PC-3 (cell line): ENCODE measurements around the gene CTRB1.
"Not testable (repeated sequence)": the region's sequence is repeated elsewhere in the genome, so short reads cannot be mapped to it uniquely, and the experiment has no call there.

Experiments used
- EZH2 ChIP-seq: fragments of 300-600 bp; sonication (generic); IDR thresholded peaks from one replicate; pipeline ENCODE4 v1.6.1; 2017; ENCODE audit warnings: antibody characterized with exemption, mild to moderate bottlenecking, low read length; ENCODE audit not compliant: unreplicated experiment
- EZH2phosphoT487 ChIP-seq: fragments of 300-600 bp; sonication (generic); IDR thresholded peaks from 2 replicates; pipeline ENCODE4 v1.6.1; 2018; ENCODE audit warnings: mild to moderate bottlenecking, antibody characterized with exemption, low read length, borderline replicate concordance
- TF ChIP-seq, protein P1 (sequence below): fragments of 300-600 bp; sonication (generic); conservative IDR thresholded peaks from 2 replicates; pipeline ENCODE4 v1.5.1; 2017; ENCODE audit warnings: antibody characterized with exemption, low read depth, mild to moderate bottlenecking, low read length

DNA sequence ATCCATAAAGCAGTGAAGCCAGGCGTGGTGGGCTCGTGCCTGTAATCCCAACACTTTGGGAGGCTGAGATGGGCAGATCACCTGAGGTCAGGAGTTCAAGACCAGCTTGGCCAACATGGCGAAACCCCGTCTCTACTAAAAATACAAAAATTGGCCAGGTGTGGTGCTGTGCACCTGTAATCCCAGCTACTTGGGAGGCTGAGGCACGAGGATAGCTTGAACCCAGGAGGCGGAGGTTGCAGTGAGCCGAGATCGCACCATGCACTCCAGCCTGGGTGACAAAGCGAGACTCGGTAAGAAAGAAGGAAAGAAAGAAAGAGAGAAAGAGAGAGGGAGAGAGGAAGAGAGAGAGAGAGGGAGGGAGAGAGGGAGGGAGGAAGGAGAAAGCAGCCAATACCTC lies 53.8 kb downstream of the CTRB1 start:
- TF ChIP-seq, protein P1, sequence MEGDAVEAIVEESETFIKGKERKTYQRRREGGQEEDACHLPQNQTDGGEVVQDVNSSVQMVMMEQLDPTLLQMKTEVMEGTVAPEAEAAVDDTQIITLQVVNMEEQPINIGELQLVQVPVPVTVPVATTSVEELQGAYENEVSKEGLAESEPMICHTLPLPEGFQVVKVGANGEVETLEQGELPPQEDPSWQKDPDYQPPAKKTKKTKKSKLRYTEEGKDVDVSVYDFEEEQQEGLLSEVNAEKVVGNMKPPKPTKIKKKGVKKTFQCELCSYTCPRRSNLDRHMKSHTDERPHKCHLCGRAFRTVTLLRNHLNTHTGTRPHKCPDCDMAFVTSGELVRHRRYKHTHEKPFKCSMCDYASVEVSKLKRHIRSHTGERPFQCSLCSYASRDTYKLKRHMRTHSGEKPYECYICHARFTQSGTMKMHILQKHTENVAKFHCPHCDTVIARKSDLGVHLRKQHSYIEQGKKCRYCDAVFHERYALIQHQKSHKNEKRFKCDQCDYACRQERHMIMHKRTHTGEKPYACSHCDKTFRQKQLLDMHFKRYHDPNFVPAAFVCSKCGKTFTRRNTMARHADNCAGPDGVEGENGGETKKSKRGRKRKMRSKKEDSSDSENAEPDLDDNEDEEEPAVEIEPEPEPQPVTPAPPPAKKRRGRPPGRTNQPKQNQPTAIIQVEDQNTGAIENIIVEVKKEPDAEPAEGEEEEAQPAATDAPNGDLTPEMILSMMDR, result not testable (repeated sequence)
- not testable (repeated sequence) for TF ChIP-seq EZH2, EZH2phosphoT487
